MCF 10A (cell line): ENCODE measurements around the gene SCN4A. TPM values are rescaled to one million over a fixed set of nuclear protein-coding genes. Genes with fewer than 3 reads are reported as not detected.
"Not testable (repeated sequence)": the region's sequence is repeated elsewhere in the genome, so short reads cannot be mapped to it uniquely, and the experiment has no call there.

Experiments
- BruUV-seq: library from RNA; stranded (reverse); fragments of 400-500 nt; replicated peaks from 2 replicates; lab custom pipeline; 2021; lab: Mats Ljungman, UMichigan
- CTCF ChIA-PET: fragments of 300-600 bp; sonication (Branson Sonifier 250); formaldehyde crosslinking; extraction: SDS; loops from one replicate; lab custom pipeline; 2021; ENCODE audit warnings: antibody characterized with exemption, inconsistent platforms; lab: Yijun Ruan, JAX
- POLR2A ChIA-PET: fragments of 300-600, 350-650 bp; sonication (Branson Sonifier 250); formaldehyde crosslinking; extraction: SDS; loops from one replicate; lab custom pipeline; 2020; ENCODE audit warnings: antibody characterized with exemption, inconsistent platforms; lab: Yijun Ruan, JAX
- DNase-seq: peaks from one replicate; pipeline ENCODE4 v3.0.0-alpha.2; 2018; ENCODE audit not compliant: unreplicated experiment
- H3K27ac Mint-ChIP-seq: one replicate; pipeline ENCODE4 v1.8.0; 2022; ENCODE audit warnings: mild to moderate bottlenecking, low read depth, mixed read lengths; ENCODE audit not compliant: unreplicated experiment
- H3K27me3 Mint-ChIP-seq: one replicate; pipeline ENCODE4 v1.8.0; 2022; ENCODE audit warnings: mixed read lengths; ENCODE audit not compliant: insufficient read depth, unreplicated experiment
- H3K36me3 Mint-ChIP-seq: one replicate; pipeline ENCODE4 v1.8.0; 2022; ENCODE audit warnings: mild to moderate bottlenecking, moderate library complexity, mixed read lengths; ENCODE audit not compliant: insufficient read depth, unreplicated experiment
- H3K4me1 Mint-ChIP-seq: one replicate; pipeline ENCODE4 v1.8.0; 2022; ENCODE audit warnings: mixed read lengths; ENCODE audit not compliant: insufficient read depth, unreplicated experiment
- H3K4me3 Mint-ChIP-seq: one replicate; pipeline ENCODE4 v1.8.0; 2022; ENCODE audit warnings: mild to moderate bottlenecking, moderate library complexity, mixed read lengths; ENCODE audit not compliant: unreplicated experiment
- H3K9me3 Mint-ChIP-seq: one replicate; pipeline ENCODE4 v1.8.0; 2022; ENCODE audit warnings: mixed read lengths; ENCODE audit not compliant: unreplicated experiment
- intact Hi-C: fragments of 100-400 bp; cut with micrococcal nuclease; formaldehyde crosslinking; loops from 2 replicates; pipeline ENCODE4 v1.14.1; 2022
- total RNA-seq: library from RNA; stranded (reverse); gene quantifications from 2 replicates; pipeline ENCODE4 v1.2.3, GENCODE V29; 2022
- TF ChIP-seq, protein P1 (sequence below): fragments of 200-600 bp; IDR thresholded peaks from one replicate; pipeline ENCODE4 v1.8.0; 2022; ENCODE audit warnings: antibody characterized with exemption, mild to moderate bottlenecking; ENCODE audit not compliant: unreplicated experiment

Gene SCN4A
- total RNA-seq, 1 experiment from 2014 or later = not detected

DNA sequence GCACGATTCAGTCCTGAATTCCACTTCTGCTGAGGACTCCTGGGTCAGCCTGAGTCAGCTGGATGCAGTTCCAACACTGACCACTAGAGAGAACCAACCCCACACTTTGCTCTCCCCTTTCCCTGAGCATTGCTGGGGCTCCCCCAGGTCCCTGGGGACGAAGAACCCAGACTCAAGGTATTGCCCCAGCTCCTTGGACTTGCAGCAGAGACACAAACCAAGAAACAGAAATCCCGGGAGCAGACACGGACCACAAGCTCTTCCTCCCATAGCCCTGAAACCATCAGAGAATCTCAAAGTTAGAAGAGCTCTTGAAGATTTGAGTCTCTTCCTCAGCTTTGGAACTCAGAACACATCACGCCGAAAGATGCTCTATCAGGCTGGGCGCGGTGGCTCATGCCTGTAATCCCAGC is 53.4 kb downstream of the SCN4A start:
- peak; percentile 64 for DNase-seq
- TF ChIP-seq, protein P1, sequence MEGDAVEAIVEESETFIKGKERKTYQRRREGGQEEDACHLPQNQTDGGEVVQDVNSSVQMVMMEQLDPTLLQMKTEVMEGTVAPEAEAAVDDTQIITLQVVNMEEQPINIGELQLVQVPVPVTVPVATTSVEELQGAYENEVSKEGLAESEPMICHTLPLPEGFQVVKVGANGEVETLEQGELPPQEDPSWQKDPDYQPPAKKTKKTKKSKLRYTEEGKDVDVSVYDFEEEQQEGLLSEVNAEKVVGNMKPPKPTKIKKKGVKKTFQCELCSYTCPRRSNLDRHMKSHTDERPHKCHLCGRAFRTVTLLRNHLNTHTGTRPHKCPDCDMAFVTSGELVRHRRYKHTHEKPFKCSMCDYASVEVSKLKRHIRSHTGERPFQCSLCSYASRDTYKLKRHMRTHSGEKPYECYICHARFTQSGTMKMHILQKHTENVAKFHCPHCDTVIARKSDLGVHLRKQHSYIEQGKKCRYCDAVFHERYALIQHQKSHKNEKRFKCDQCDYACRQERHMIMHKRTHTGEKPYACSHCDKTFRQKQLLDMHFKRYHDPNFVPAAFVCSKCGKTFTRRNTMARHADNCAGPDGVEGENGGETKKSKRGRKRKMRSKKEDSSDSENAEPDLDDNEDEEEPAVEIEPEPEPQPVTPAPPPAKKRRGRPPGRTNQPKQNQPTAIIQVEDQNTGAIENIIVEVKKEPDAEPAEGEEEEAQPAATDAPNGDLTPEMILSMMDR = peak; percentile 90
- ChIA-PET POLR2A (interaction anchor here (0.6 kb wide), 1 partner anchor 112 kb away, joined by 4 read pairs; no protein-coding TSS in a partner anchor), CTCF (interaction anchor here (0.5 to 5.0 kb wide), 42 partner anchors 9 to 363 kb away, joined by 3 to 63 read pairs (median 4); partner anchors contain the start of genes CD79B, CSHL1 and ICAM2)
- Mint-ChIP-seq H3K36me3 (no peaks in the 10 kb centered on the region), H3K4me3 (no peak overlapping the region), H3K27ac (no peak overlapping the region), H3K9me3 (no peaks in the 10 kb centered on the region), H3K4me1 (peaks cover 5% of the 10 kb centered on the region), H3K27me3 (peaks cover 13% of the 10 kb centered on the region)
- intact Hi-C loops = loop anchor here (1.0 to 10.0 kb wide), 4 partner anchors 71 to 365 kb away; no protein-coding TSS in a partner anchor
- BruUV-seq = no TSS peak

DNA sequence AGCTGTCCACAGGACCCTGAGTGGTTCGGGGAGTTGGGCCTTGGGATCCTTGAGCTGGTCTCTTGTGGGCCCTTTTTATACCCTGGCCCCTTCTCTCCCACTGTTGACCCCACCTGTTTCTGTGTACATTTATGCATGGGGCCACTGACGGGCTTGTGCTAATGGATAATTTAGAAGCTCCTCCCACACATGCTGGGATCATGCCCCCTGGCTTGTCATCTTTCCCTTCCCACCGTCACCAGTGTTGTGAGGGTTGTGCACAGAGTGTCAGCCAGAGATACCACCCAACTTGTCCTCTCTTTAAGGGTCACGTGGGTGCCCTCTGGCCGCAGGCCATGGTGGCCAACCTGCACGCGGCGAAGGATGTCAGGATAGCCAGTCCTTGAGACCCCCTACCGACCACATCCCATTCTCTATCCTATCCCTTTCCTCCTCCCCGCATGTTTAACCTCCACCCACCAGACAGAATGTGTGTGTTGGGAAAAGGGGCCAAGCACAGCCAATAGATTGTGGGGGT is 53.9 kb downstream of the SCN4A start, which contains the start of gene GH1:
Gene GH1, minus strand, starts transcription at position 51 of the 517 bp plus-strand sequence. CDS start 63 bp downstream, outside the sequence.
- H3K4me3 Mint-ChIP-seq, H3K9me3 Mint-ChIP-seq, H3K36me3 Mint-ChIP-seq, H3K4me1 Mint-ChIP-seq, BruUV-seq, POLR2A ChIA-PET, DNase-seq, H3K27ac Mint-ChIP-seq: not testable (repeated sequence)
- CTCF ChIA-PET = interaction anchor here (0.5 to 5.0 kb wide), 31 partner anchors 8 to 501 kb away, joined by 3 to 63 read pairs (median 5); partner anchors contain the start of genes CD79B and CSHL1
- intact Hi-C loops = loop anchor here (1.0 to 10.0 kb wide), 4 partner anchors 72 to 366 kb away; no protein-coding TSS in a partner anchor
- H3K27me3 Mint-ChIP-seq = peaks cover 13% of the 10 kb centered on the region

DNA sequence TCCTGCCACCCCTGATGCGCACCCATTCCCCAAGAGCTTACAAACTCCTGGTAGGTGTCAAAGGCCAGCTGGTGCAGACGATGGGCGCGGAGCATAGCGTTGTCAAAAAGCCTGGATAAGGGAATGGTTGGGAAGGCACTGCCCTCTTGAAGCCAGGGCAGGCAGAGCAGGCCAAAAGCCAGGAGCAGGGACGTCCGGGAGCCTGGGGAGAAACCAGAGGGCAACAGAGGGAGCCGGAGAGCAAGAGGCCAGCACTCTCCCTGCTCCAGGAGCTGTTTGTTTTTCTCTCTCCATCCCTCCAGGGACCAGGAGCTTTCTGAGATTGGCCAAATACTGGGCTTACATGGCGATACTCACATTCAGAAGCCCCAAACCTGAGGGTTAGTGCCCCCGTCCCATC is 54.4 kb downstream of the SCN4A start:
- no peak for DNase-seq
- intact Hi-C loops = loop anchor here (2.0 to 10.0 kb wide), 3 partner anchors 72 to 366 kb away; no protein-coding TSS in a partner anchor
- CTCF ChIA-PET = interaction anchor here (0.7 to 5.0 kb wide), 17 partner anchors 10 to 502 kb away, joined by 3 to 63 read pairs (median 6); partner anchors contain the start of gene CD79B
- TF ChIP-seq, protein P1 = no peak
- Mint-ChIP-seq H3K4me1 (peaks cover 5% of the 10 kb centered on the region), H3K27me3 (peaks cover 13% of the 10 kb centered on the region), H3K9me3 (no peaks in the 10 kb centered on the region), H3K27ac (no peak overlapping the region), H3K36me3 (no peaks in the 10 kb centered on the region), H3K4me3 (no peak overlapping the region)
- POLR2A ChIA-PET = interaction anchor here (0.6 kb wide), 1 partner anchor 195 kb away, joined by 3 read pairs; no protein-coding TSS in a partner anchor
- no TSS peak for BruUV-seq

DNA sequence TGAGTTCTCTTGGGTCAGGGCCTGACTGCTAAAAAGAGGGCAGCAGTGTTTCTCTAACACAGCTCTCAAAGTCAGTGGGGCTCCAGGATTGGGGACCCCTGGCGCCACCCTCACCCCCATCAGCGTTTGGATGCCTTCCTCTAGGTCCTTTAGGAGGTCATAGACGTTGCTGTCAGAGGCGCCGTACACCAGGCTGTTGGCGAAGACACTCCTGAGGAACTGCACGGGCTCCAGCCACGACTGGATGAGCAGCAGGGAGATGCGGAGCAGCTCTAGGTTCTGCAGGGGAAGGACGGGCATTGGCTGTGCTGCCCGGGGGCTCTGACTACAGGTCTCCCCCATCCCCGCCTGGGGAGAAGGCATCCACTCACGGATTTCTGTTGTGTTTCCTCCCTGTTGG is 55.1 kb downstream of the SCN4A start:
- Mint-ChIP-seq H3K27ac (no peak overlapping the region), H3K4me1 (peaks cover 5% of the 10 kb centered on the region), H3K4me3 (no peak overlapping the region), H3K36me3 (no peaks in the 10 kb centered on the region), H3K27me3 (peaks cover 13% of the 10 kb centered on the region), H3K9me3 (no peaks in the 10 kb centered on the region)
- no peak for DNase-seq
- intact Hi-C loops = loop anchor here (2.0 to 10.0 kb wide), 3 partner anchors 73 to 367 kb away; no protein-coding TSS in a partner anchor
- no TSS peak for BruUV-seq
- ChIA-PET CTCF (interaction anchor here (1.1 to 5.0 kb wide), 6 partner anchors 11 to 293 kb away, joined by 3 to 63 read pairs (median 26); no protein-coding TSS in a partner anchor), POLR2A (interaction anchor here (0.6 kb wide), 1 partner anchor 195 kb away, joined by 3 read pairs; no protein-coding TSS in a partner anchor)
- TF ChIP-seq, protein P1 = no peak

DNA sequence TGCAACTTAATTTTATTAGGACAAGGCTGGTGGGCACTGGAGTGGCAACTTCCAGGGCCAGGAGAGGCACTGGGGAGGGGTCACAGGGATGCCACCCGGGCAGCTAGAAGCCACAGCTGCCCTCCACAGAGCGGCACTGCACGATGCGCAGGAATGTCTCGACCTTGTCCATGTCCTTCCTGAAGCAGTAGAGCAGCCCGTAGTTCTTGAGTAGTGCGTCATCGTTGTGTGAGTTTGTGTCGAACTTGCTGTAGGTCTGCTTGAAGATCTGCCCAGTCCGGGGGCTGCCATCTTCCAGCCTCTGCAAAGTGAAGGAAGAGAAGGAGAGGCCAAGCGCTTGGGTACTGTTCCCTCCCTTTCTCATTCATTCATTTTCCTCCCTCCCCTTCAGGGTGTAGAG is 55.5 kb downstream of the SCN4A start:
- H3K36me3 Mint-ChIP-seq, H3K27ac Mint-ChIP-seq, DNase-seq, H3K4me1 Mint-ChIP-seq, BruUV-seq, H3K4me3 Mint-ChIP-seq, POLR2A ChIA-PET, H3K9me3 Mint-ChIP-seq: not testable (repeated sequence)
- CTCF ChIA-PET = interaction anchor here (3.5 to 5.0 kb wide), 3 partner anchors 109 to 216 kb away, joined by 33 to 63 read pairs (median 40); no protein-coding TSS in a partner anchor
- intact Hi-C loops = loop anchor here (10.0 kb wide), 1 partner anchor 368 kb away; no protein-coding TSS in a partner anchor
- peaks cover 13% of the 10 kb centered on the region for H3K27me3 Mint-ChIP-seq
